H1 (cell line): ENCODE data around the gene AK2.

ENCODE experiments used
- CEBPB ChIP-seq: IDR thresholded peaks from 2 replicates; pipeline ENCODE4 v1.6.1; 2012; ENCODE audit warnings: low read depth, low read length
- CHD1 ChIP-seq: IDR thresholded peaks from 2 replicates; pipeline ENCODE4 v1.6.1; 2012; ENCODE audit warnings: low read depth, low read length, improper control_type of control experiment
- CHD2 ChIP-seq: IDR thresholded peaks from 2 replicates; pipeline ENCODE4 v1.6.1; 2012; ENCODE audit warnings: low read length, improper control_type of control experiment
- CTCF ChIP-seq, 3 experiments: IDR thresholded peaks; 1 replicate in 2 of 3; 2 replicates in 1 of 3; pipeline versions ENCODE4 v1.5.1 to v1.6.1; 2011; ENCODE audit warnings: low read length in 3 of 3, mild to moderate bottlenecking in 3 of 3, inconsistent platforms in 2 of 3, low read depth in 1 of 3, moderate library complexity in 1 of 3; ENCODE audit not compliant: insufficient read depth in 1 of 3; ENCODE audit errors: control extremely low read depth in 1 of 3
- EZH2 ChIP-seq: fragments of 200-600 bp; sonication (generic); IDR thresholded peaks from 2 replicates; pipeline ENCODE4 v1.7.1; 2012; ENCODE audit warnings: low read depth, mild to moderate bottlenecking, moderate library complexity, low read length, inconsistent platforms; ENCODE audit not compliant: severe bottlenecking
- HDAC2 ChIP-seq, 2 experiments: fragments of 300-600 bp in 1 of 2; sonication (generic) in 1 of 2; IDR thresholded peaks; 2 replicates each; pipeline ENCODE4 v1.6.1; 2011 to 2012; ENCODE audit warnings: low read depth in 2 of 2, low read length in 2 of 2, mild to moderate bottlenecking in 2 of 2, moderate library complexity in 2 of 2, borderline replicate concordance in 1 of 2, inconsistent platforms in 1 of 2
- JUND ChIP-seq: IDR thresholded peaks from 2 replicates; pipeline ENCODE4 v1.6.1; 2011; ENCODE audit warnings: mild to moderate bottlenecking, improper control_type of control experiment, low read length
- NANOG ChIP-seq: IDR thresholded peaks from 2 replicates; pipeline ENCODE4 v1.6.1; 2011; ENCODE audit warnings: low read length, low read depth, mild to moderate bottlenecking, inconsistent platforms; ENCODE audit not compliant: insufficient read depth, poor library complexity, severe bottlenecking
- PHF8 ChIP-seq: fragments of 200-600 bp; sonication (generic); conservative IDR thresholded peaks from 2 replicates; pipeline ENCODE4 v1.7.1; 2012; ENCODE audit warnings: low read depth, mild to moderate bottlenecking, inconsistent platforms, low read length, moderate library complexity
- POLR2AphosphoS5 ChIP-seq: IDR thresholded peaks from 2 replicates; pipeline ENCODE4 v1.6.1; 2011; ENCODE audit warnings: low read depth, low read length
- RFX5 ChIP-seq: IDR thresholded peaks from 2 replicates; pipeline ENCODE4 v1.6.1; 2011; ENCODE audit warnings: low read depth, low read length, improper control_type of control experiment, borderline replicate concordance
- SIX5 ChIP-seq: IDR thresholded peaks from 2 replicates; pipeline ENCODE4 v1.6.1; 2011; ENCODE audit warnings: mild to moderate bottlenecking, low read depth, low read length
- TAF1 ChIP-seq: IDR thresholded peaks from 2 replicates; pipeline ENCODE4 v1.6.1; 2011; ENCODE audit warnings: mild to moderate bottlenecking, low read depth, low read length
- TF ChIP-seq, protein P1 (sequence below): IDR thresholded peaks from 2 replicates; pipeline ENCODE4 v1.6.1; 2011; ENCODE audit warnings: low read length, improper control_type of control experiment

DNA sequence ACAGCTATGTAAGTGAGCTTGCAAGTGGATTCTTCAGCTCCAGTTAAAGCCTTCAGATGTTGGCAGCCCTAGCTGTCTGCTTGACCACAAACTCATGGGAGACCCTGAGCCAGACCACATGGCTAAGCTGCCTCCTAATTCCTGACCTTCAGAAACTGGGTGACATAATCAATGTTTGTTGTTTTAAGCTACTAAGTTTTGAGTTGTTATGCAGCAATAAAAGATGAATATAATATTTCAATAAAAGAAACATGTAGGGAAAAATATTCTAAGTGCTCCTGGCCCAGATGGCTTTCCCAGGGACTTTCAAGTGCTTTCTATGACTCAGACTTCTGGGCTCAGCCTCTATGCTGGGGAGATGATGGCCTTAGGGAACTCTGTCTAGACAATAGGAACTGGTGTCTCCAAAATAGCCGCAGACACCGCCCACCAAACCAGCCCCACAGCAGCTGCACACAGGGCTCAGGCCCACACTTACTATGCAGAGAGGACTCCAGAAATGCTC, 23.9 kb upstream of the AK2 start:
- TF ChIP-seq CTCF (IDR thresholded peaks at IDR 0.05; ENCODE audit: control extremely low read depth in 1 of 3, insufficient read depth in 1 of 3, low read depth in 1 of 3, low read length in 3 of 3) (no peak), JUND (no peak), NANOG (no peak), POLR2AphosphoS5 (no peak), HDAC2 (IDR thresholded peaks at IDR 0.05; ENCODE audit: borderline replicate concordance in 1 of 2, low read depth in 2 of 2, low read length in 2 of 2) (no peak), CEBPB (no peak), PHF8 (no peak), RFX5 (no peak), TAF1 (no peak), EZH2 (no peak), SIX5 (no peak), CHD2 (no peak), CHD1 (no peak)
- TF ChIP-seq, protein P1, sequence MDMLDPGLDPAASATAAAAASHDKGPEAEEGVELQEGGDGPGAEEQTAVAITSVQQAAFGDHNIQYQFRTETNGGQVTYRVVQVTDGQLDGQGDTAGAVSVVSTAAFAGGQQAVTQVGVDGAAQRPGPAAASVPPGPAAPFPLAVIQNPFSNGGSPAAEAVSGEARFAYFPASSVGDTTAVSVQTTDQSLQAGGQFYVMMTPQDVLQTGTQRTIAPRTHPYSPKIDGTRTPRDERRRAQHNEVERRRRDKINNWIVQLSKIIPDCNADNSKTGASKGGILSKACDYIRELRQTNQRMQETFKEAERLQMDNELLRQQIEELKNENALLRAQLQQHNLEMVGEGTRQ, result no peak
